Right lobe of liver (tissue), 6 donors: ENCODE data around the gene RAB11FIP4. TPM values are rescaled to one million over a fixed set of nuclear protein-coding genes. Genes with fewer than 3 reads are reported as not detected.
A peak's percentile ranks its signal among the peaks of the same experiment; 100 is the strongest.

ENCODE experiments used
- ATAC-seq, 4 donors: fragments of 200-7000 bp; cut with Tn5 transposase; one replicate each; pipeline ENCODE4 v1.9.1; 2020; ENCODE audit warnings: mild to moderate bottlenecking in 4 of 4, moderate library complexity in 4 of 4
- DNase-seq, 3 donors: peaks; one replicate each; pipeline ENCODE4 v3.0.0-alpha.2; 2020
- H3K27ac ChIP-seq, 3 donors: fragments of 200-600 bp; one replicate each; pipeline ENCODE4 v1.8.0; 2022
- H3K27me3 ChIP-seq, 2 donors: fragments of 200-600 bp; one replicate each; pipeline ENCODE4 v1.8.0; 2022
- H3K36me3 ChIP-seq, 4 donors: fragments of 200-600 bp; sonication (generic) in 1 of 4; one replicate each; pipeline versions ENCODE4 v1.5.1 to v1.8.0; 2017 to 2022; ENCODE audit warnings: control low read depth in 1 of 4
- H3K4me1 ChIP-seq, 4 donors: fragments of 200-600 bp; sonication (generic) in 1 of 4; one replicate each; pipeline versions ENCODE4 v1.5.1 to v1.8.0; 2017 to 2022; ENCODE audit warnings: control low read depth in 1 of 4
- H3K4me3 ChIP-seq, 3 donors: fragments of 200-600 bp; one replicate each; pipeline ENCODE4 v1.8.0; 2022
- H3K9me3 ChIP-seq, 4 donors: fragments of 200-600 bp; sonication (generic) in 1 of 4; one replicate each; pipeline versions ENCODE4 v1.5.1 to v1.8.0; 2017 to 2022; ENCODE audit warnings: control low read depth in 1 of 4
- CTCF ChIP-seq, 4 donors: fragments of 200-600 bp in 3 of 4; fragments of 450-650 bp in 1 of 4; IDR thresholded peaks; one replicate each; pipeline versions ENCODE4 v1.5.1 to v1.8.0; 2016 to 2022; ENCODE audit warnings: antibody characterized with exemption in 4 of 4, mild to moderate bottlenecking in 2 of 4
- POLR2A ChIP-seq: fragments of 450-650 bp; IDR thresholded peaks from one replicate; pipeline ENCODE4 v1.6.1; 2017; ENCODE audit warnings: antibody characterized with exemption, mild to moderate bottlenecking
- WGBS: methylation state at CpG from one replicate; pipeline ENCODE4 v1.1.6; 2018; ENCODE audit warnings: low coverage, low lambda C conversion rate; ENCODE audit not compliant: insufficient coverage; ENCODE audit errors: missing lambda C conversion rate; 5-methylcytosine and 5-hydroxymethylcytosine counted together
- intact Hi-C, 2 donors: fragments of 100-400 bp; cut with DNase I; formaldehyde crosslinking; loops; one replicate each; pipeline versions ENCODE4 v1.11.2 to v1.14.1; 2022
- total RNA-seq, 6 experiments: library from RNA; depleted of rRNA in 2 of 6; stranded (reverse); fragments of >200 nt in 2 of 6; fragmentation: NEBNext Ultra II Directional in 3 of 6; extraction: Animal tissue kit (Norgen Biotek cat#: 25700) in 3 of 6; gene quantifications; one replicate each; pipeline versions ENCODE4 v1.1.0 to v1.2.4, GENCODE V29; 2016 to 2023
- donor health status: DM: no; HTN: yes; CAD: no.
- donor health status: DM: no; HTN: no; CAD: no.
- donor health status: DM: no; HTN: no; CAD: no.
- donor health status: DM: no; HTN: yes; CAD: no.
- donor health status: DM: no; HTN: yes; CAD: no.

Gene RAB11FIP4
- total RNA-seq, 6 experiments from 2014 or later, result 3.5 to 6.6 (median 4.6) TPM

DNA sequence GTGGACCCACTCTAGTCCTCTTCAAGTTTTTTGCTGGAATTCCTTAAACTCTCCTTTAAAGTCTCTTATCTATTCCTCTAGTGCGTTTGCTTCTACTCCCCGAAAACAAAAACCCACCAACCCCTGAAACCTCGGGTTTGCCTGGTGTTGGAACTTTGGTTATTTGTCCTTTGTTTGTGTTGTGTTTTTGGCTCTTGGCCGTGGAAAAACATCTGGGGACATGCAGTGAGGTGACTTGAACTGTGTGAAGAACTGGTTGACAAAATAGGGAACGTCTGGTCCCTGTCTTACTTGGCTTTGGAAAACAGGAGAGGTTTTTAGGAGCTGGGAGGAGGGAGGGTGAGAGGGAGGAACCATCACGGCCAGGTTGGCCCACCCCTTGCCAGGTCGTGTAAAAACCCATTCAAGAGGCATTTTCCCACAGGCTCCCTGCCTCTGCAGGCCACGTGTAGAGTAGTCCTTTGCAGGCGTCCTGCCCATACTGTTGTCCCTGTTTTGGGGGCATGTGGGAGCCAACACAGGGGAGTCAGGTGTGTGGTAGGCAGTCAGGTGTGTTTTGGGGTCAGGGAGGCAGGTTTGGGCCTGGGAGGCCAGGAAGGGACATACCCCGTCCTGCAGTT, 169.3 kb downstream of the RAB11FIP4 start:
- H3K4me3 ChIP-seq, result peak overlapping the region; percentile 67 to 83 (median 77)
- 12% methylated on average over 10 of the region's 10 CpGs for WGBS
- H3K27me3 ChIP-seq, result no peaks in the 10 kb centered on the region
- peak overlapping the region; percentile 93 to 96 (median 96) for H3K27ac ChIP-seq
- no peaks in the 10 kb centered on the region for H3K36me3 ChIP-seq
- ATAC-seq (peak; percentile 22 to 59 (median 32)), DNase-seq (peak in 1 of 3 donors; percentile 76)
- intact Hi-C loops, result no loop called here
- H3K9me3 ChIP-seq, result no peaks in the 10 kb centered on the region
- peaks cover 0 to 53% (median 15%) of the 10 kb centered on the region in 4 donors for H3K4me1 ChIP-seq
- TF ChIP-seq CTCF (IDR thresholded peaks at IDR 0.05) (no peak), POLR2A (peak; percentile 11)

GRCh38 chr17:31561469-31562375, 170.2 kb downstream of the RAB11FIP4 start:
- WGBS, result 14% methylated on average over 7 of the region's 9 CpGs
- H3K9me3 ChIP-seq, result no peaks in the 10 kb centered on the region
- no peaks in the 10 kb centered on the region for H3K36me3 ChIP-seq
- ATAC-seq (peak in 3 of 4 donors; percentile 5 to 9 (median 7)), DNase-seq (no peak)
- H3K27ac ChIP-seq, result peak overlapping the region; percentile 93 to 96 (median 96)
- intact Hi-C loops, result no loop called here
- no peak for TF ChIP-seq CTCF (IDR thresholded peaks at IDR 0.05)
- TF ChIP-seq POLR2A, result no peak
- H3K4me1 ChIP-seq, result peaks cover 0 to 63% (median 20%) of the 10 kb centered on the region in 4 donors
- peak overlapping the region; percentile 67 to 83 (median 77) for H3K4me3 ChIP-seq
- no peaks in the 10 kb centered on the region for H3K27me3 ChIP-seq

GRCh38 chr17:31562376-31562840, 170.9 kb downstream of the RAB11FIP4 start:
- ATAC-seq (peak; percentile 6 to 35 (median 28)), DNase-seq (no peak)
- intact Hi-C loops, result no loop called here
- peaks cover 0 to 70% (median 23%) of the 10 kb centered on the region in 4 donors for H3K4me1 ChIP-seq
- no peaks in the 10 kb centered on the region for H3K36me3 ChIP-seq
- H3K27ac ChIP-seq, result peak overlapping the region; percentile 93 to 96 (median 96)
- no peaks in the 10 kb centered on the region for H3K27me3 ChIP-seq
- 35% methylated on average over 6 of the region's 8 CpGs for WGBS
- H3K4me3 ChIP-seq, result peak overlapping the region in 2 of 3 donors; percentile 77 to 83
- no peaks in the 10 kb centered on the region for H3K9me3 ChIP-seq
- TF ChIP-seq CTCF (IDR thresholded peaks at IDR 0.05) (no peak), POLR2A (no peak)

- Histone ChIP-seq H3K27ac (peak overlapping the region in 2 of 3 donors; percentile 52 to 93), H3K4me3 (no peak overlapping the region)
Observed at GRCh38 chr17:31564291-31564690, 172.8 kb downstream of the RAB11FIP4 start.

More at GRCh38 chr17:31564291-31564690, 172.8 kb downstream of the RAB11FIP4 start:
- Histone ChIP-seq H3K4me1 (peaks cover 0 to 81% (median 27%) of the 10 kb centered on the region in 4 donors), H3K9me3 (no peaks in the 10 kb centered on the region), H3K27me3 (no peaks in the 10 kb centered on the region), H3K36me3 (no peaks in the 10 kb centered on the region)
- intact Hi-C loops, result no loop called here
- ATAC-seq (no peak), DNase-seq (no peak)
- TF ChIP-seq CTCF (IDR thresholded peaks at IDR 0.05) (no peak), POLR2A (no peak)
- WGBS, result 87% methylated on average over 4 of the region's 8 CpGs
